Upper lobe of left lung (tissue), 4 donors: ENCODE measurements around the gene SRP72.

ENCODE experiments used
- CTCF ChIP-seq, 6 experiments: fragments of 450-650 bp in 4 of 6; fragments of 200-600 bp in 2 of 6; sonication (generic) in 2 of 6; IDR thresholded peaks; one replicate each; pipeline ENCODE4 v1.5.1; 2016 to 2019; ENCODE audit warnings: antibody characterized with exemption in 6 of 6
- EP300 ChIP-seq, 4 donors: sonication (generic); formaldehyde crosslinking; IDR thresholded peaks; one replicate each; pipeline ENCODE4 v1.5.1; 2017; ENCODE audit warnings: antibody characterized with exemption in 4 of 4, control low read depth in 2 of 4
- POLR2A ChIP-seq, 4 donors: fragments of 450-650 bp; IDR thresholded peaks; one replicate each; pipeline ENCODE4 v1.5.1; 2016 to 2017; ENCODE audit warnings: antibody characterized with exemption in 4 of 4, mild to moderate bottlenecking in 2 of 4
- POLR2AphosphoS5 ChIP-seq, 2 donors: sonication (generic); formaldehyde crosslinking; IDR thresholded peaks; one replicate each; pipeline ENCODE4 v1.5.1; 2017; ENCODE audit warnings: antibody characterized with exemption in 2 of 2

- no peak for TF ChIP-seq POLR2AphosphoS5 (IDR thresholded peaks at IDR 0.05)
- no peak for TF ChIP-seq CTCF (IDR thresholded peaks at IDR 0.05)
- no peak for TF ChIP-seq POLR2A (IDR thresholded peaks at IDR 0.05)
- no peak for TF ChIP-seq EP300 (IDR thresholded peaks at IDR 0.05)
These were observed 38.1 kb downstream of the SRP72 start, which contains the start of gene ARL9 for GRCh38 chr4:56505269-56506130.
